Pancreas (tissue), 10 donors: ENCODE measurements around the gene REC8. TPM values are rescaled to one million over a fixed set of nuclear protein-coding genes. Genes with fewer than 3 reads are reported as not detected.
A peak's percentile ranks its signal among the peaks of the same experiment; 100 is the strongest.

ENCODE experiments used
- ATAC-seq, 4 donors: fragments of 200-7000 bp; cut with Tn5 transposase; one replicate each; pipeline versions ENCODE4 v1.8.0 to v1.9.1; 2020; ENCODE audit warnings: mild to moderate bottlenecking in 4 of 4, moderate library complexity in 4 of 4
- DNase-seq, 6 donors: peaks; one replicate each; pipeline ENCODE4 v3.0.0-alpha.2; 2020
- FAIRE-seq: peaks from 2 replicates; lab custom pipeline; 2012; peaks lifted over from hg19 to GRCh38; lab: Jason Lieb, UNC
- H3K27ac ChIP-seq, 4 donors: fragments of 200-600 bp; sonication (generic); 1 replicate in 3 of 4; 2 replicates in 1 of 4; pipeline versions ENCODE4 v1.5.0 to v1.8.0; 2020
- H3K27me3 ChIP-seq, 4 donors: fragments of 200-600 bp; one replicate each; pipeline ENCODE4 v1.8.0; 2021
- H3K36me3 ChIP-seq, 3 donors: fragments of 200-600 bp; sonication (generic) in 1 of 3; one replicate each; pipeline versions ENCODE4 v1.5.0 to v1.8.0; 2020 to 2021
- H3K4me1 ChIP-seq, 3 donors: fragments of 200-600 bp; one replicate each; pipeline ENCODE4 v1.8.0; 2021
- H3K4me3 ChIP-seq, 4 donors: fragments of 200-600 bp; sonication (generic) in 2 of 4; one replicate each; pipeline versions ENCODE4 v1.5.0 to v1.8.0; 2020 to 2021
- H3K9me3 ChIP-seq, 4 donors: fragments of 200-600 bp; one replicate each; pipeline ENCODE4 v1.8.0; 2021
- CTCF ChIP-seq, 4 donors: fragments of 200-600 bp; sonication (generic) in 3 of 4; IDR thresholded peaks; one replicate each; pipeline versions ENCODE4 v1.5.0 to v1.8.0; 2021; ENCODE audit warnings: antibody characterized with exemption in 4 of 4
- WGBS, 2 donors: extraction: QIAGEN DNeasy Blood & Tissue Kit; methylation state at CpG; one replicate each; pipeline ENCODE4 v1.1.7; 2013; 5-methylcytosine and 5-hydroxymethylcytosine counted together
- intact Hi-C, 3 donors: fragments of 100-400 bp; cut with DNase I; formaldehyde crosslinking; loops; one replicate each; pipeline versions ENCODE4 v1.11.1 to v1.14.2; 2022
- polyA plus RNA-seq, 2 donors: library from polyadenylated mRNA; stranded (reverse); fragments of 200-250 nt; gene quantifications; one replicate each; pipeline ENCODE4 v1.2.3, GENCODE V29; 2013
- total RNA-seq, 6 donors: library from RNA; stranded (reverse); fragmentation: NEBNext Ultra II Directional in 4 of 6; extraction: Animal tissue kit (Norgen Biotek cat#: 25700) in 4 of 6; gene quantifications; one replicate each; pipeline versions ENCODE4 v1.2.1 to v1.2.4, GENCODE V29; 2021 to 2023
- donor health status: healthy with polysubstance abuse.
- donor health status: DM: no; HTN: no; CAD: no; lungs with moderate emphysema.
- donor health status: DM: no; HTN: no; CAD: no.
- donor health status: control.
- donor health status: control.
- donor health status: Bipolar disorder and iron deficiency.
- donor health status: DM: yes; HTN: yes; CAD: no.
- donor health status: DM: no; HTN: no; CAD: no.
- donor health status: DM: no; HTN: no; CAD: no.
- donor health status: DM: yes; HTN: yes; CAD: no.

Gene REC8
- total and polyA plus RNA-seq, 8 donors: 3.5 to 41.1 (median 5.1) TPM

- peaks cover 9 to 54% (median 29%) of the 10 kb centered on the region in 3 donors for H3K36me3 ChIP-seq
- H3K27ac ChIP-seq: peak within 1 kb of the TSS; percentile 71 to 92 (median 82)
- H3K27me3 ChIP-seq: no peaks in the 10 kb centered on the region
- intact Hi-C loops: no loop called here
- 0 to 1% methylated on average over 12 of the region's 12 CpGs for WGBS, 2 donors
- H3K9me3 ChIP-seq: no peaks in the 10 kb centered on the region
- peak within 1 kb of the TSS; percentile 37 to 74 (median 58) for H3K4me3 ChIP-seq
- peaks cover 0 to 19% (median 0%) of the 10 kb centered on the region in 3 donors for H3K4me1 ChIP-seq
- peak; percentile 93 to 97 (median 96) for DNase-seq
- peak; percentile 89 to 96 (median 92) for TF ChIP-seq CTCF (IDR thresholded peaks at IDR 0.05)
- ATAC-seq: peak; percentile 94 to 96 (median 96)
- no peak for FAIRE-seq
These were observed 10.8 kb upstream of the REC8 start, which contains the start of gene IRF9 for GRCh38 chr14:24160850-24161804. Gene IRF9, plus strand, starts transcription at chr14:24161265. Its CDS starts 880 bp downstream, at chr14:24162145.

GRCh38 chr14:24162093-24162492 is 9.8 kb upstream of the REC8 start:
- Histone ChIP-seq H3K27me3 (no peaks in the 10 kb centered on the region), H3K36me3 (peaks cover 8 to 52% (median 29%) of the 10 kb centered on the region in 3 donors), H3K4me3 (peak overlapping the region in 2 of 4 donors; percentile 55 to 61), H3K27ac (peak overlapping the region in 1 of 4 donors; percentile 79), H3K9me3 (no peaks in the 10 kb centered on the region), H3K4me1 (peaks cover 0 to 19% (median 0%) of the 10 kb centered on the region in 3 donors)
- peak in 1 of 4 donors; percentile 3 for ATAC-seq
- no peak for FAIRE-seq
- peak in 1 of 6 donors; percentile 45 for DNase-seq
- intact Hi-C loops: no loop called here
- WGBS, 2 donors: 36 to 49% methylated on average over 8 of the region's 8 CpGs
- TF ChIP-seq CTCF (IDR thresholded peaks at IDR 0.05): no peak

- ATAC-seq (no peak), DNase-seq (peak in 1 of 6 donors; percentile 42), FAIRE-seq (no peak)
- Histone ChIP-seq H3K27ac (no peak overlapping the region), H3K4me1 (peaks cover 0 to 19% (median 0%) of the 10 kb centered on the region in 3 donors), H3K36me3 (peaks cover 5 to 44% (median 24%) of the 10 kb centered on the region in 3 donors), H3K27me3 (no peaks in the 10 kb centered on the region), H3K9me3 (no peaks in the 10 kb centered on the region), H3K4me3 (no peak overlapping the region)
- intact Hi-C loops: no loop called here
- WGBS, 2 donors: 85 to 94% methylated on average over 12 to 14 of the region's 14 CpGs
- no peak for TF ChIP-seq CTCF (IDR thresholded peaks at IDR 0.05)
These were observed 7.3 kb upstream of the REC8 start for GRCh38 chr14:24164518-24164991.

- FAIRE-seq: no peak
- ATAC-seq: no peak
- Histone ChIP-seq H3K4me1 (peaks cover 0 to 14% (median 0%) of the 10 kb centered on the region in 3 donors), H3K4me3 (no peak overlapping the region), H3K27me3 (no peaks in the 10 kb centered on the region), H3K27ac (no peak overlapping the region), H3K9me3 (no peaks in the 10 kb centered on the region), H3K36me3 (peaks cover 5 to 45% (median 24%) of the 10 kb centered on the region in 3 donors)
- intact Hi-C loops: no loop called here
- WGBS, 2 donors: 87% methylated on average over 5 of the region's 5 CpGs
- DNase-seq: peak in 1 of 6 donors; percentile 21
- TF ChIP-seq CTCF (IDR thresholded peaks at IDR 0.05): no peak
These were observed 6.1 kb upstream of the REC8 start for GRCh38 chr14:24165785-24166184.
